AG08396 (cell line): Measurements from ENCODE around the gene ERCC6L2.

Source experiments
- DNase-seq: peaks from one replicate; pipeline ENCODE4 v3.0.0; 2012; ENCODE audit warnings: low spot score, mixed read lengths

The ERCC6L2 gene

DNA sequence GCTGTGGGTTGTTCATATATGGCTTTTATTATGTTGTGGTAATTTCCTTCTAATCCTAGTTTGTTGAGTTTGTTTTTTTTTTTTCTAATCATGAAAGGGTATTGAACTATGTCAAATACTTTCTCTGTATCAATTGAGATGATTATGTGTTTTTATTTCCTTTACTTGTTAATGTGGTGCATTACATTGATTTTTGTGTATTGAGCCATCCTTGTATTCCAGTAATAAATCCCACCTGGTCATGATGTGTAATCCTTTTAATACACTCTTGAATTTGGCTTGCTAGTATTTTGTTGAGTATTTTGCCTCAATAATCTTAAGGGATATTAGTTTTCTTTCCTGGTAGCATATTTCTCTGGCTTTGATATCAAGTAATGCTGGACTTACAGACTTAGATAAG lies 13.1 kb upstream of the ERCC6L2 start:
- DNase-seq, result no peak

DNA sequence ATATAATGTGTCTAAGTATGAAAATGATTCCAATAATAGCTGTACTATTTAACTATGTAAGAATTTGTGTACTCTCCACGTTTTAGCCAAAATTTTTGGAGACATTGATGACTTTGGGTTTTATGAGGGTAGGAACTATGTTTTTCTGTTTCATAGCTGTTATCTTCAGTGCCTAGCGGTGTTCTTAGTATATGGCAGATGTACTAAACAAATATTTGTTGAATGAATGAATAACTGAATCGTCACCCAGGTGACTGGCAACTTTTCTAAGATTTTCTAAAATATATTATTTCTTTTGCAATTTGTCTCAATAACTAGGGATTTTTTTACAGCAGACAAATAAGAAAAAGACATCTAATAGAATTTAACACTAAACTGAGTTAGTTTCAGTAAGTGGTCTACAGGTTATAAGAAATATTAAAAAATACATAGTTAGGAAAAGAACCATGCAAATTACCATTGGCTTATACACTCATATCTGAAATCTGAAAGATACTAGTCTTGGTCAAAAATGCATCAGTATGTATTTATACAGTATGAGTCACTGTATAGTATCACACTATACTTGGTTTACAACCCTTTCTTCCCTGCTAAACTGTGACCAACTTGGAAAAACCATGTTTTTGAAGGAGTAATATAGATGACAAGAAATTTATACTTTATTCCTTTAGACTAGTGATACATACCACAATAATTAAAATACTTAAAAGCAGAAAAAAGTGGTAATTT lies 10.5 kb upstream of the ERCC6L2 start:
- no peak for DNase-seq

DNA sequence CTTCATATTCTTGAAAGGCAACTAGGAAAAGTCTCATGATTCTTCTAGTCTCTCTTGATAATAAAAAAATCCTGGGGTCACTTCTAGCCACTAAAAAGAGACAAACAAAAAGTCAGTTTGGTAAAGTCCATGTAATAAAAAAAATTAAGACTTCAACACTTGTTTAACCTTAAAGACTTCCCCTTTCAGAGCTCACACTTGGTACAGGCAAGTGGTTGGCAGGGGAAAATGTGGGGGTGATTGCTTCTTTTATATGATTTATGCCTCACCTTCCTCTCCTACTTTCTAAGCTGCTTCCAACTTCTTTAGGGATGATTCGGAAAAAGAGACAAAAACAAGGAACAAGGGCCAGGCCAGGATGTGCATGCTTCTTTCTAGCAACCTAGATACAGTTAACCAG lies 5.1 kb upstream of the ERCC6L2 start:
- no peak for DNase-seq

DNA sequence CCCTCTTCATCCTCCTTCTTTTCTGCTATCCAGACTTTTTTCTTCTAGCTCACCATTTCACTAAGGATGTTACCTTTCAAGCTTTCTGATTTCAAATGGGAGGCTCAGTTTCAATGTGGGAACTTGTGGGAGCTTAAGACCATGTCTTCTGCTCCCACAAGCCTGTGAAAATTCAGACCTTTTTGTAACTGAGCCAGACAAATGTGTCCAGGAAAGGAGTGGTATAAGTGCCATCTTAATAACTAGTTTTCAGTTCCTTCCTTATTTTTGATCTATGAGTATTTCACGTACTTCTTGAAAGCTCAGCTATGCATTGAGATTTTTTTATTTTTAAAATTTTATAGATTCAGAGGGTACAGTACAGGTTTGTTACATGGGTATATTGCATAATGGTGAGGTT lies 4.6 kb upstream of the ERCC6L2 start:
- no peak for DNase-seq

DNA sequence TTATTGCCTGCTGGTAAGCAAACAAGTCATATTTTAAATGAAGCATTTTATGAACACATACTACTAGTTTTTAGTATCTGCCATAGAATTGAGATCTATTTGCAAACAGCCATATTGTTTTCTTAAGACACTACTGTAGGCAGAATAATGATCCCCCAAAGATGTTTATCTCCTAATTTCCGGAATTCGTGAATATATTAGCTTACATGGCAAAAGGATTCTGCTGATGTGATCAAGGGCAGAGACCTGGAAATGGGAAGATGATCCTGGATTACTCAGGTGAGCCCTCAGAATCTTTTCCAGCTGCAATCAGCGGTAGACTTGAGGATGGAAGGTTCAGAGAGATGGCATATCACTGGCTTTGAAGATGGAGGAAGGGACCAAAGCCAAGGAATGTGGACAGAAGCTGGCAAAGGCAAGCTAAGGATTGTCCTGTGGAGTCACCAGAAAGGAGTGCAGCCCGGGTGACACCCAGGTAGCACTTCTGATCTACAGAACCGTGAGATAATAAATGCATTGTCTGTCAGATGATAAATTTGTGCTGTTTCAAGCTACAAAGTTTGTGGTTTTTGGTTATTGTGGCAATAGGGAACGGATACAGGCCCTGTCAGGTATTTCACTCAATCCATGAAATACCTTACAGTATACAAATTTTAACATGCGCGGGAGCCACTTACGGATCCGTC lies 1.0 kb upstream of the ERCC6L2 start:
- peak; percentile 18 for DNase-seq

DNA sequence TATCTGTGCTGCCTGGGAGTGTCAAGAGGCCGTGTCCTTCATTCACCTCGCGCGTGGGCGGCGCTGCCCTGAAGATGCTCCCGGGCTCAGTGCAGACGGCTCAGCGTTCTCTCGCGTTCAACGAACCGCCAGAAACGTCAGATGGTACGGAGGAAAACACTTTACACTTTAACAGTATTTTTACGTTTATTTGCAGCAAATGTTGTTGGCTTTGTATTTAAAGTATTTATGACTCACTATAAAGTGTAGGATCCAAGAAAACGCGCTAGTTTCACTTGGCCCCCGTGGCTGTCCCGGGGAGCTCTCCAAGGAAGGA lies 544 bp upstream of the ERCC6L2 start:
- DNase-seq, result peak; percentile 34

DNA sequence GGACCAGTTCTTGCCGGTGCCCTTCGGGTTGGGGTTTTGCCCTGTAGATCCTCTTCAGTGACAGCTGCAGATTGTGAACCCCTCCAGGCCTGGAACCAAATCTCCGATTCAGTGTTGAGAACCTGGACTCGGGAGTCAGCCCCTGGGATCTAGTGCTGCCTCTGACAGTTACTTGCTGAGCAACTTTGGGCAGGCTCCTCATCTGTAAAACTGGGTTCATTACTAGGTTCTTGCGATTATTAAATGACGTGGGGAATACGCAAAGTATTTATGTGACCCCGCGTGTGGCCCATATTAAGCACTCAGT lies 600 bp downstream of the ERCC6L2 start:
- no peak for DNase-seq

DNA sequence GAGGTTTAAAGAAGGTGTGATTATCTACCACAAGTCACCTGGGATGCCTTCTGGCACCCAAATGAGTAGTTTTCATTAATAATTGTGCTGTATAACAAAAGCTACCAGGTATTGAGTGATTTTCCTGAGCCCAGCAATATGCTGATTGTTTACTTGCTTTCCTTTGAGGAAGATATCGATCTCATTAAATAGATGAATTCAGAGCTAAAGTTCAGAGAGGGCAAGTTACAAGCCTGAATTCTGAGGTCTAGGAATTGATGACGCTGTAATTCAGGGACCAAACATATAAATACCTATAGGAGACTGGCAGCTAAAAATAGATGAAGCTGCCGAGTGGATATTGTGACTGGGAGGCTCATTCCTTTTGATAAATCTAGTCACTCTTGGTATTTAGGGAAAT lies 1.1 kb downstream of the ERCC6L2 start:
- no peak for DNase-seq

DNA sequence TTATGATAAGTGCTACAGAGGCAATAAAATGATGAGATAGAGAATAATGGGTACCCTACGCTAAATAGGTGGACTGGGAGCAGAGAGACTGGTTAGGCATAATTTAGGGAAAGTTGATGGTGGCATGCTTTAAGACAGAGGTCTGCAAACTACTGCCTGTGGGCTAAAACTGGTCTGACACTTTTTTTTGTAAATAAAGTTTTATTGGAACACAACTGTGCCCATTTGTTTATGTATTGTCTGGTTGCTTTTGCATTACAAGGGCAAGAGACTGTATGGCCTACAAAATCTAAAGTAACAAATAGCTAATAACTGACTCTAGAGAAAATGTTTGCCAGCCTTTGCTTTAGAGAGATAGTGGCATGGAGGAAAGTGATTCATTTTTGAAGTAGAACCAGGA lies 2.5 kb downstream of the ERCC6L2 start:
- no peak for DNase-seq

DNA sequence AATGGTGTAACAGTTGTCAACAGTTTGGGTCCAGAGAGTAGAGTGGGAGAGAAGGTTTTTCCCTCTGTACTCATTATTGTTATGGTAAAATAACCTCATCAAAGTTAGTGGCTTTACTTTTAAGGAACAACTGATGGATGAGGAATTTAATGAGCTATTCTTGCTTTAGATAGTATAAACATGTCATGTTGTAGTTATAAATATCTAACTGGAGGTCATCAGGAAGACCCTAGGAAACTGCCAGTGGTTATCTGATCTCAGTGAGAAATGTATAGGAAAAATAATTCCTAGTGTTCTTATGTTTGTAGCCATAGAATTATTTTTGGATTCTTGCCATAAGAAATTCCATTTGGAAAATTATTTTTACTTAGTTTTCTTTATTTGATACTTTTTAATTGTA lies 4.1 kb downstream of the ERCC6L2 start:
- DNase-seq, result no peak

DNA sequence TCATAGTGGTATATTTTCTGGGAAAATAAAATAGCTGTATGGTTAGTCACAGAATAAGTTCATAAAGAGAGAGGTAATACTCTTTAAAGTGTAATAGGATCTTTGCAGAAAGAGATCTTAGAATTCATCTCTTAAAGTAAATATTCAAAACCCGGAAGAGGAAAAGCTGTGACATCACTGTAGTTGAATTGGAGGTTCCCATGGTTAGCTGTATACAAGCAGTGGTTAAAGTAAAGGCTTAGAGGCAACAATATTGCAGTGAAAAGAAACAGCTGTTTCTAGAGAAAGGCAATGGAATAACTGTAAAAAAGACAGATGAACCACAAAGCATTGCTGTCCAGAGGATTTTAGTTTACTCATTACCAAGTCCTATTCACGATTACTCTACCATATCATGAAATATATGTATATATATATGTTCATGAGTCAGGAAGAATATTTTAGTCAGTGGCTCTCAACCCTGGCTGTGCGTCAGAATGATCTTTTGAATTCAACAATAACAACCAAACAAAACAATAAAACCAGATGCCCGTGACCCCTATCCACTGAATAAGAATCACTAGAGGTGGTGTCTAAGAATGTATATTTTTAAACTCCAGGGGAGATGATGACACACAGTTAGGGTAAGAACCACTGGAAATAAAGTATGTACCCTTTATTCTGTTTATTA lies 4.7 kb downstream of the ERCC6L2 start:
- peak; percentile 35 for DNase-seq

DNA sequence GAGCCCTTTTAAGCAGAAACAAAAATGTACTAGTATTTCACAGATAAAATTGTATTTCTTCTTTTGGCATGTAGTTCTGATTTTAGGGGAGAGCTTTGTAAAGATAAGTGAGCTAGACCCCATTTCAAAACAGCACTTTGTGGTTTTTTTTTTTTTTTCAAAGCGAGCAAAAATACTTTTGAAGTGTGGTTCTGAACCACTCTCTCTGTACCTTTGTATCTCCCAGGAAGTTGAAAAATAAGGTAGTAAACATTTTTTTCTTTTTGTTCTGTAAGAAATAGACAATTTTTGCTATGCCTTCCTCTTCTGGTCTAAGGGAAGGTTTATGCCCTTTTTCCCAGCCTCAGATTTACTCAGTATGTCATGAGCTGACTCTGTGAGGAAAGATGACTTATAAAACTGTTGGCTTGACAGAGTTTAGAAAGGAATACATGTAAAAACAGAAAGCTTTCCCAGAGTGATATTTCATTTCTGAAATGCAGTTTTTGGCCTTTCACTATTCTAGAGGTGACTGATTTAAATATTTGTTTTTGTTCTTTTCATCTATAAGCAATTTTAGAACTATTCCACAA lies 12.5 kb downstream of the ERCC6L2 start:
- no peak for DNase-seq

DNA sequence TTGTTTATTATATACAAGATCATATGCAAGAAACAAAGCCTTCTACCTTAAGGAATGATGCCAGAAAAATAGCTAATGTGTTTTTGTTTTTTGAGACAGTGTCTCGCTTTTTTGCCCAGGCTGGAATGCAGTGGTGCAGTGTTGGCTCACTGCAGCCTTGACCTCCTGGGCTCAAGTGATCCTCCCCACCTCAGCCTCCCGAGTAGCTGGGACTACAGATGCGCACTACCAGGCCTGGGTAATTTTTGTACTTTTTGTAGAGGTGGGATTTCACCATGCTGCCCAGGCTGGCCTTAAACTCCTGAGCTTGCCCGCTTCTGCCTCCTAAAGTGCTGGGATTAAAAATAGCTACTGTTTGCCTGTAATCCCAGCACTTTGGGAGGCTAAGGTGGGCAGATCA lies 15.1 kb downstream of the ERCC6L2 start:
- DNase-seq, result no peak

DNA sequence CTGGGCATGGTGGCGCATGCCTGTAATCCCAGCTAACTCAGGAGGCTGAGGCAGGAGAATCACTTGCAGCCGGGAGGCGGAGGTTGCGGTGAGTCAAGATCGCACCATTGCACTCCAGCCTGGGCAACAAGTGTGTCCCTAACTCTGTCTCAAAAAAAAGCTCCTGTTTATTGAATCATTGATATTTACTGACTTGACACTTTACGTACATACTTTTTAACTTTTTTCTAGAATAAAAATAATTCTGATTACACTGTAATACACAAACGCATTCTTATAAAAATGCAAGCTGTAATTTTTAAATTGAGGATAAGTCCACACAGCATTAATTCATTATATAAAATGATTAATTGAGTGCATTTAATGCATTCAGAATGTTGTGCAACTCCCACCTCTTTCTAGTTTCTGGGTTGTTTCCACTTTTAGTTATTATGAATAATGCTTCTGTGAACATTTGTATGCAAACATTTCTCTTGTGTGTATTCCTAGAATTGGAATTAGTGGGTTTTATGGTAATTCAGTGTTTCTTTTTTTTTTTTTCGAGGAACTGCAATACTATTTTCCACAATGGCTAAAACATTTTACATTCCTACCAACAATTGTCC lies 15.7 kb downstream of the ERCC6L2 start:
- no peak for DNase-seq

DNA sequence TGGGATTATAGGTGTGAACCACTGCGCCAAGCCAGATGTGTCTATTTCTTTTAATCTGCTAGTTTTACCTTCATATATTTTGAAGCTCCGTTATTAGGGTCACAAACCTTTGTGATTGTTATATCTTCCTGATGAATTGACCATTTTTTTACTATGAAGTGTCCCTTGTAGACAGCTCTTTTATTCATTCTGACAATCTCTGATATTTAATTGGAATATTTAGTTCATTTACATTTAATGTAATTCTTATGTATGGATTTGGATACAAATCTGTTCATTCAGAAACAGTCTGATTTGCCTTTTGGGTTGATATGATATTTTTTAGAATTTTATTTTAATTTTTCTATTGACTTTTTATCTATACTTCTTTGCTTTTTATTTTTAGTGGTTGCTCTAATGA lies 17.2 kb downstream of the ERCC6L2 start:
- no peak for DNase-seq

DNA sequence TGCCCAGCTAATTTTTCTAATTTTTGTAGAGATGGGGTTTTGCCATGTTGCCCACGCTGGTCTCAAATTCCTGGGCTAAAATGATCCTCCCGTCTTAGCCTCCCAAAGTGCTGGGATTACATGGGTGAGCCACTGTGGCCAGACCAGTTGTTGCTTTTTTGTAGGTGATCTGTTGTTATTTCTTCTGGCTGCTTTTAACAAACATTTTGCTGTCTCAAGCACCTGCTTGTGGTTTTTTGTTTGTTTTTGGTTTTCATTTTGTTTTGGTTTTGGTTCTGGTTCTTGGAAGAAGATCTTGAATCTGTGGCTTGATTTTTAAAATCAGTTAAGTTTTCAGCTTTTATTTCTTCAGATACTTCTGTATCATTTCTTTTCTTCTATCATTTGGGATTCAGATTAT lies 21.1 kb downstream of the ERCC6L2 start:
- no peak for DNase-seq

DNA sequence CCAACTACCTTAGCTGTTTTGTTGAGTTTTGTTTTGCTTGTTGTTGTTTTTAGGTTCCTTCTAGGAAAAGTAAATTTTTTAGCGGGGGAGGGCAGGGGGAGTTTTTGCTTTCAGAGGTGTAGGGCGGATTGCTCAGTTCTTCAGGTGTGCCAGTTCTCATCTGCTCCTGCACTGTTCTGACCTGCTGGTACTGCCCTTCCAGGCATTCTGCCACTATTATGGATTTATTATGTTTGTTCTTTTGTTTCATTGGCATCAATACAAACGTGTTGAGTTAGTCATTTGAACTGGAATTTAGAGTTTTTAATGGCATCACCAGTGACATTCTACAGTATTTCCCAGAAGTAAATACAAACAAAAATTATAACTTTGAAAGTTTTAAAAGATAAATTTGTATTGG lies 26.0 kb downstream of the ERCC6L2 start:
- DNase-seq, result no peak

DNA sequence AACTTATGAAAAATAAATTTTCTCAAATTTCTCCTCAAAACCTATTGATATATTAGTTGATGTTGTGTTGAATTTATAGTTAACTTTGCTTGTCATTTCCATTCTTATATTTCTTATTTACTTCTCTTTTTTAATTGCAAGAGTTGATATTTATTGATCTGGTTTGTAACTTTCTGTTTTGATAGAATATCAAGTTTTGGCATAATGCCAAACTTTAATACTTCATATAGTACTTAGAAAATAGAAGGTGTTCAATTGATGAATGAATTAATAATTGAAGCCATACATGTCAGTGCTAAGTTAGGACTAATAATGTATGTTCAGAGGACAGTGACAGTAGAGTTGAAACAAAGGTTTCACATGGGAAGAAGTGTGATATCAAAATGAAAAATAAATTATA lies 27.9 kb downstream of the ERCC6L2 start:
- DNase-seq, result no peak

DNA sequence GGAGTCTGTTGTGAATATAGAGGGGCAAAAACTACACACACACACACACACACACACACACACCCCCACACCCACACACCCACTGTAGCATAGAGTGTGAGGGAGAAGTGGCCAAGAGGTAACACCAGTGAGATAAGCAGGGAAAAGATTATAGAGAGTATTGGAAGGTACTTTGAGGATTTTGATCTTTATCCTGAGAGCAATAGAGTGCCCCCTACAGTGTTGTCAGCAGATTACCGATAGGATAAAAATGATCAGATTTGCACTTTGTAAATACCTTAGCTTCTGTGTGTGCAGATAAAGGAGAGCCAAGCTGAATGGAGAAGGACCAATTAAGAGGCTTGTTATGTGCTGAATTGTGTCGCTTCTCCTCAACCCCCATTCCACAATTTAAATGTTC lies 32.3 kb downstream of the ERCC6L2 start:
- DNase-seq, result no peak

DNA sequence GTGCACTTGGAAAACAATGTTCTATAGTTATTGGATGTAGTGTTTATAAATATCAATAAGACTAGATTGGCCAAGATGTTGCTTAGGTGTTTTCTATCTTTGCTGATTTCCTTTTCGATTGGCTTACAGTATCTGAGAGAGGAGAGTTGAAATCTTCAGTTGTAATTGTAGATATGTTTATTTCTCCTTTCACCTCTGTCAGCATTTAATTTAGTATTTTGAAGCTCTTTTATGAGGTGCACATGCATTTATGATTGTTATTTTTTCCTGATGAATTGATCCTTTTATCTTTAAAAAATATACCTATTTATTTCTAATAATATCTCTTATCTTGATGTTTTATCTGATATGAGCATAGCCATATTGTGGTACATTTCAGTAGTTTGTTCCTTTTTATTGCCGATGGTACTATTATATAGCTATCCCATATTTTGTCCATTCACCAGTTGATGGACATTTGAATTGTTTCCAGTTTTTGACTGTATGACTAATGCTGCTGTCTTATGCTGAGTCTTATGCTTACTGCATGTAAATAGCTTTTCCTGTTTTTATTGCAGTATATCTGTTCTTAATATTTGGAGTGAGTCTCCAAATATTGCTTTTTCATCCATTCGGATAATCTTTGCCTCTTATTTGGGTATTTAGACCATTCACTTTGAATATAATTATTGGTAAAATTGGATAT lies 34.7 kb downstream of the ERCC6L2 start:
- no peak for DNase-seq

DNA sequence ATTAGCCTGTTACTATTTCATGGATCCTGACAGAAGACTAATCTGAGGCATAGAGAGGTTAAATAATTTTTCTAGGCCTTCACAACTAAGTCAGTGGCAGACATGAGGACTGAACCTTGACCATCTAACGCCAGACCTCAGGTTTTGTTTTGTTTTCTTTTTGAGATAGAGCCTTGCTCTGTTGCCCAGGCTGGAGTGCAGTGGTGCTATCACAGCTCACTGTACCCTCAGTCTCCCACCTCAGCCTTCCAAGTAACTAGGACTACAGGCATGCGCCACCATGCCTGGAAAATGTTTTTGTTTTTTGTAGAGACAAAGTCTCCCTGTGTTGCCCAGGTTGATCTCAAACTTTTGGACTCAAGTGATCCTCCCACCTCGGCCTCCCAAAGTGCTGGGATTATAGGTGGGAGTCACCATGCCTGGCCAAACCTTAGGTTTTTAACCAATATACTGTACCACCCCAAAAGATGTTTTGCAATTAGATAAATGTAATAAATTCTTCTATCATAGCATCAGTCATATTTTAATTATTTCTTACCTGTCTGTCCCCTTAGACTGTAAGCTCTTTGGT lies 35.4 kb downstream of the ERCC6L2 start:
- DNase-seq, result no peak

DNA sequence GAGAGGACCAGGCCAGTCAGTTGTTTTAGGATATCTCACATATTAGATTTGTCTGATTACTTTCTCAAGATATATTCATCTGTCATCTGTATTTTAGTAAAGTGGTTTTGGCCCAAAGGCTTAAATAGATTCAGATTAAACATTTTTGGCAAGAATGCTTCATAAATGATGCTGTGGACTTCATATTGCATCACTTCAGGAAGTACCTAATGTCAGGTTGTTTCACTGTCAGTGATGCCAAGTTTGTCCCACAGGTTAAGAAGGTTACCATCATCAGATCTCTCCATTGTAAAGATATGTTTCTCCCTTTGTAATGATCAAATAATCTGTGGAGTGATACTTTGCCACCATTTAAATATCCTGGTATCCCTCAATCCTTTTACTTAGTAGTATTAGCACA lies 37.3 kb downstream of the ERCC6L2 start:
- DNase-seq, result no peak
